DOHH2 (cell line): Measurements from ENCODE around the gene ZMAT1.
A peak's percentile ranks its signal among the peaks of the same experiment; 100 is the strongest.
"Not testable (repeated sequence)": the region's sequence is repeated elsewhere in the genome, so short reads cannot be mapped to it uniquely, and the experiment has no call there.

ENCODE experiments used
- H3F3A ChIP-seq: fragments of 200-600 bp; sonication (generic), shearing (Covaris generic); 2 replicates; pipeline ENCODE4 v1.6.0; 2016; ENCODE audit warnings: antibody characterized with exemption, mild to moderate bottlenecking; ENCODE audit not compliant: control insufficient read depth, insufficient read depth
- H3K27ac ChIP-seq: fragments of 200-600 bp; sonication (generic); 2 replicates; pipeline ENCODE4 v1.5.1; 2014; ENCODE audit warnings: low read depth, mild to moderate bottlenecking, low read length, moderate library complexity
- H3K27me3 ChIP-seq: fragments of 200-600 bp; sonication (generic); 2 replicates; pipeline ENCODE4 v1.6.1; 2014; ENCODE audit warnings: mild to moderate bottlenecking, low read length, mixed read lengths; ENCODE audit not compliant: control insufficient read depth
- H3K36me3 ChIP-seq: fragments of 200-600 bp; sonication (generic); 2 replicates; pipeline ENCODE4 v1.6.1; 2014; ENCODE audit warnings: mild to moderate bottlenecking, low read length, moderate library complexity, mixed read lengths; ENCODE audit not compliant: control insufficient read depth
- H3K4me1 ChIP-seq: fragments of 200-600 bp; sonication (generic); 2 replicates; pipeline ENCODE4 v1.6.1; 2014; ENCODE audit warnings: mild to moderate bottlenecking, low read length, mixed read lengths; ENCODE audit not compliant: control insufficient read depth
- H3K4me2 ChIP-seq: fragments of 200-600 bp; sonication (generic); 2 replicates; pipeline ENCODE4 v1.6.0; 2014; ENCODE audit warnings: mild to moderate bottlenecking, low read length, moderate library complexity
- H3K4me3 ChIP-seq: fragments of 200-600 bp; sonication (generic); 2 replicates; pipeline ENCODE4 v1.5.1; 2014; ENCODE audit warnings: mild to moderate bottlenecking, low read length, mixed read lengths
- H3K79me2 ChIP-seq: fragments of 200-600 bp; sonication (generic); 2 replicates; pipeline ENCODE4 v1.6.1; 2014; ENCODE audit warnings: mild to moderate bottlenecking, low read length, mixed read lengths; ENCODE audit not compliant: control insufficient read depth
- H3K9me2 ChIP-seq: fragments of 200-600 bp; sonication (generic); replicated peaks from 2 replicates; pipeline ENCODE4 v1.6.1; 2014; ENCODE audit warnings: mild to moderate bottlenecking, low read length, mixed read lengths; ENCODE audit not compliant: control insufficient read depth
- H3K9me3 ChIP-seq: fragments of 200-600 bp; sonication (generic); 2 replicates; pipeline ENCODE4 v1.6.1; 2014; ENCODE audit warnings: antibody characterized with exemption, low read length, mixed read lengths; ENCODE audit not compliant: control insufficient read depth, insufficient read depth
- H4K20me1 ChIP-seq: fragments of 200-600 bp; sonication (generic); 2 replicates; pipeline ENCODE4 v1.6.0; 2014; ENCODE audit warnings: low read depth, mild to moderate bottlenecking, antibody characterized with exemption, low read length, moderate library complexity; ENCODE audit not compliant: control insufficient read depth, insufficient read depth
- EZH2phosphoT487 ChIP-seq: fragments of 200-600 bp; sonication (generic); IDR thresholded peaks from 2 replicates; pipeline ENCODE4 v1.6.1; 2017; ENCODE audit warnings: borderline replicate concordance, mild to moderate bottlenecking, antibody characterized with exemption, low read length, moderate library complexity, mixed read lengths
- TF ChIP-seq, protein P1 (sequence below): fragments of 200-600 bp; sonication (generic); IDR thresholded peaks from one replicate; pipeline ENCODE4 v1.5.1; 2014; ENCODE audit warnings: antibody characterized with exemption, mild to moderate bottlenecking, low read depth, low read length; ENCODE audit not compliant: poor library complexity, severe bottlenecking

Gene ZMAT1

DNA sequence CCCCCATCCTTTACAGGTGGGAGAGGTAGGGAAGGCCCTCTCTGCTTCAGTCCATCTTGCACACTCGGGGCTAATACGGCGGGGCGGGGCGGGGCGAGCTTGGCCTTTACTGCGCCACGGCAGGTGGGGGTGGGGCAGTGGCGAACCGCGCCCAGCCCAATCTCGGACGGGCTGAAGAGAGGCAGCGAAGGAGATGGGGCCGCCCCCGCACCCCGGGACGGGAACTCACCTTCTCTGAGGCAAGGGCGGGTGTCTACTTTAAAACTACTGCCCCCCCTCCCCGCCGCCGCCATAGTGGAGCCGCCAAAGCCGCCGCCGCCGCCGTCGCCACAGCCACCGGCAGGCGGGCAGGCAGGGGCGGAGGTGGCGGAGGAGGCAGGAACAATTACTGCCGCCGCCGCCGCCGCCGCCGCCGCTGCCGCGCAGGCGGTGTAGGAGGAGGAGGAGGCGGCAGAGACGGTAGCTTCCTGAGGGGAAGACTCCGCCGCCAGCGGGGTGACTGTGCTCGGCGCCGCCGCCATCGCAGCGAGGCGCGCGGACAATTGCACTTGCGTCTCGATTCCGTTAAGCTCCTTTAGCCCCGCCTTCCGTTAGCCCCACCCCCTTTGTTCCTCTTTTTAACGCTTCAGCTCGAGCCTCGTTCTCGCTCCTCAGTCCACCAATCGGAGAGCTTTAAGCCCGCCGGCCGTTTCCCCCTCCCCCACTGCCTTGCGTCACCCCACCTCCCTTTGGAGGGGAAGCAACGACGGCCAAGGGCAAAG lies at the start of gene ZMAT1:
TSS of gene ZMAT1 (minus strand) at position 540 of the 761 bp plus-strand sequence. CDS start at position 521, 19 bp downstream.
- Histone ChIP-seq H3K4me3 (peak within 1 kb of the TSS; percentile 79), H4K20me1 (no peaks in the 10 kb centered on the region), H3K79me2 (peaks cover 7% of the 10 kb centered on the region; the same call in 1 of the 2 replicates), H3K4me2 (peak within 1 kb of the TSS; percentile 70), H3K4me1 (peaks cover 7% of the 10 kb centered on the region; the same call in 1 of the 2 replicates), H3K9me2 (no peaks in the 10 kb centered on the region), H3K27ac (peak within 1 kb of the TSS; percentile 79), H3K27me3 (no peaks in the 10 kb centered on the region), H3F3A (no peaks in the 10 kb centered on the region), H3K9me3 (0 out of 2 replicates have a peak, but pooled peaks cover 3% of the 10 kb centered on the region), H3K36me3 (no peaks in the 10 kb centered on the region)
- TF ChIP-seq, protein P1, sequence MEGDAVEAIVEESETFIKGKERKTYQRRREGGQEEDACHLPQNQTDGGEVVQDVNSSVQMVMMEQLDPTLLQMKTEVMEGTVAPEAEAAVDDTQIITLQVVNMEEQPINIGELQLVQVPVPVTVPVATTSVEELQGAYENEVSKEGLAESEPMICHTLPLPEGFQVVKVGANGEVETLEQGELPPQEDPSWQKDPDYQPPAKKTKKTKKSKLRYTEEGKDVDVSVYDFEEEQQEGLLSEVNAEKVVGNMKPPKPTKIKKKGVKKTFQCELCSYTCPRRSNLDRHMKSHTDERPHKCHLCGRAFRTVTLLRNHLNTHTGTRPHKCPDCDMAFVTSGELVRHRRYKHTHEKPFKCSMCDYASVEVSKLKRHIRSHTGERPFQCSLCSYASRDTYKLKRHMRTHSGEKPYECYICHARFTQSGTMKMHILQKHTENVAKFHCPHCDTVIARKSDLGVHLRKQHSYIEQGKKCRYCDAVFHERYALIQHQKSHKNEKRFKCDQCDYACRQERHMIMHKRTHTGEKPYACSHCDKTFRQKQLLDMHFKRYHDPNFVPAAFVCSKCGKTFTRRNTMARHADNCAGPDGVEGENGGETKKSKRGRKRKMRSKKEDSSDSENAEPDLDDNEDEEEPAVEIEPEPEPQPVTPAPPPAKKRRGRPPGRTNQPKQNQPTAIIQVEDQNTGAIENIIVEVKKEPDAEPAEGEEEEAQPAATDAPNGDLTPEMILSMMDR, result no peak

DNA sequence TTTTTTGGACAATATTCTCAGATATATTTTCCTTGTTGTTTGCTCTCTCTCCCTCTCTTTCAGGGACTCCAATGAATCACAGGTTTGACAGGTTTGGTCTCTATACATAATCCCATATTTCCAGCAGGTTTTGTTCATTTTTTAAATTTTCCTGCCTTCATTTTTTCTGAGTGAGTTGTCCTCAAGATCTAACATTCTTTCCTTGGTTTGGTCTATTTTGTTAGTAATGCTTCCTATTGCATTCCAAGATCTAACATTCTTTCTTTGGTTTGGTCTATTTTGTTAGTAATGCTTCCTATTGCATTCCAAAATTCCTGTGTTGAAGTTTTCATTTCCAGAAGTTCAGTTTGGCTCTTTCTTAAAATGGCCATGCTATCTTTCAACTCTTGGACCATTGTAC lies 45.3 kb upstream of the ZMAT1 start:
- Histone ChIP-seq H3K4me1 (no peaks in the 10 kb centered on the region), H3K9me2 (no peaks in the 10 kb centered on the region), H3K4me2 (no peak overlapping the region), H3K27ac (no peak overlapping the region), H3K9me3 (no peaks in the 10 kb centered on the region), H4K20me1 (no peaks in the 10 kb centered on the region), H3K36me3 (no peaks in the 10 kb centered on the region), H3K4me3 (no peak overlapping the region), H3K79me2 (no peaks in the 10 kb centered on the region), H3F3A (no peaks in the 10 kb centered on the region), H3K27me3 (no peaks in the 10 kb centered on the region)
- TF ChIP-seq, protein P1, result no peak
- TF ChIP-seq EZH2phosphoT487, result no peak

DNA sequence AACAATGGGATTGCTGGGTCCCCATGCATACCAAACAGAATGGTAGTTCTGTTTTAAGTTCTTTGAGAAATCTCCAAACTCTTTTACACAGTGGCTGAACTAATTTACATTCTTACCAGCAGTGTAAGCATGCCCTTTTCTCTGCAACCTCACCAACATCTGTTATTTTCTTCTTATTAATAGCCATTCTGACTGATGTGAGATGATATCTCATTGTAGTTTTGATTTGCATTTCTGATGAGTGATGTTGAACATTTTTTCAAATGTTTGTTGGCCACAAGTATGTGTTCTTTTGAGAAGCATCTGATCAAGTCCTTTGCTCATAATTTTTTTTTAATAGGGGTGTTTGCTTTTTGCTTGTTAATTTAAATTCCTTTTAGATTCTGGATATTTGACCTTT lies 41.2 kb upstream of the ZMAT1 start:
- TF ChIP-seq EZH2phosphoT487, result no peak
- TF ChIP-seq, protein P1, result no peak
- Histone ChIP-seq H3K36me3 (no peaks in the 10 kb centered on the region), H3K9me3 (no peaks in the 10 kb centered on the region), H3K79me2 (no peaks in the 10 kb centered on the region), H4K20me1 (no peaks in the 10 kb centered on the region), H3K4me3 (no peak overlapping the region), H3F3A (no peaks in the 10 kb centered on the region), H3K4me2 (no peak overlapping the region), H3K4me1 (no peaks in the 10 kb centered on the region), H3K27me3 (no peaks in the 10 kb centered on the region), H3K9me2 (no peaks in the 10 kb centered on the region), H3K27ac (no peak overlapping the region)

DNA sequence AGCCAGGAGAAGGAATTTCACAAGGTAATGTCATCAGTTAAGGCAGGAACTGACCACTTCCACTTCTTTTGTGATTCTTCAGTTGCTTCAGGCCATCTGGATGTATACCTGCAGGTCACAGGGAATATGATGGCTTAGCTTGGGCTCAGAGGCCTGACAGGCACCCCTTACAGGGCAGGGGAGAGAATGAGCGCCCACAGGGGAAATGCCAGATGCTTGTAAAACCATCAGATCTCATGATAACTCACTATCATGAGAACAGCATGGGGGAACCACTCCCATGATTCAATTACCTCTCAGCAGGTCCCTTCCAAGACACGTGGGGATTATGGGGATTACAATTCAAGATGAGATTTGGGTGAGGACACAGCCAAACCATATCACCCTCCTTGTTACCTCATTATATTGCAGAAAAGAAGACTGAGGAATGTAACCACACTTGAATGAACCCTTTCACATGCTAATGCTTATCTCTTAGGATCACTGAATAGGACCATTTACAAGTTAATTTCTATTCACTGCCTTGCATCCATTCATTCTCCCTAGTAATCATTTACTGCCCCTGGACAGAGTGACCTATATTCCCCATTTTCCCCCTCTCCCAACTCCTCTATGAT lies 33.2 kb upstream of the ZMAT1 start:
- not testable (repeated sequence) for H3K79me2 ChIP-seq, H3K9me3 ChIP-seq, H3K9me2 ChIP-seq, H3K27ac ChIP-seq, H3K36me3 ChIP-seq, H3K4me3 ChIP-seq, H3K4me2 ChIP-seq, H3K4me1 ChIP-seq, H3K27me3 ChIP-seq, H4K20me1 ChIP-seq, H3F3A ChIP-seq
